ENCODE results near the gene SESTD1. TPM values are rescaled to one million over a fixed set of nuclear protein-coding genes. Genes with fewer than 3 reads are reported as not detected.
A peak's percentile ranks its signal among the peaks of the same experiment; 100 is the strongest.

The SESTD1 gene
- total and polyA plus RNA-seq, 2 of the 13 experiments (the other 11 are each of a cell fraction or from before 2014, with no cell fraction given): 74.4 to 101 TPM

DNA sequence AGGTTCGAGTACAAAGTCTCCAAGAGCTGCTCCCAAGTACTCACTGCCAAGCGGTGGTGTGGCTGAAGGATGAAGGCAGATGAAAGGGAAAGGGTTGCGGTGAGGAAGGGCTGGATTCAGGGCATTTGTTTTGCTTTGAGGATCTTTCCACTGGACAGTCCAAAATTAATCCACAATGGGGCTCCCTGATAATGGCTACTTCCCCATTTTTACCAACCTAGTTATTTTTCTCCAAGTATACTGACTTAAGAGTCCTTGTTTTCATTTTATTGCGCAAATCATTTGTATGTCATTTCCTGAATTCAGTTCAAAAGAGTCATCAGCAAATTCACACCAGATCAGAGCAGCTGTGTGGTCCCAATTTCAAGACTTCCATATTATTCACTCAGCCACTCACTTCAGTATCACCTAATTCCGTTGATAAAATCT, 464 bp upstream of the SESTD1 start (continued):
- TF ChIP-seq MZF1 (CRISPR knock-in tag; IDR thresholded peaks at IDR 0.05; ENCODE audit: borderline replicate concordance) (no peak), RFX1 (IDR thresholded peaks at IDR 0.05) (no peak), POLR2AphosphoS2 (IDR thresholded peaks at IDR 0.05; ENCODE audit: low read depth, low read length) (no peak), NRL (CRISPR knock-in tag; IDR thresholded peaks at IDR 0.05; ENCODE audit: borderline replicate concordance) (no peak), MEIS2 (CRISPR knock-in tag; IDR thresholded peaks at IDR 0.05) (no peak), CEBPB (IDR thresholded peaks at IDR 0.05; ENCODE audit: borderline replicate concordance, low read depth, low read length) (peak; percentile 52; the same call in 1 of the 2 replicates), KDM4B (CRISPR knock-in tag; IDR thresholded peaks at IDR 0.05) (no peak), CCAR2 (optimal IDR thresholded peaks at IDR 0.05; ENCODE audit: low read depth, low read length) (no peak), PRMT3 (CRISPR knock-in tag; IDR thresholded peaks at IDR 0.05; ENCODE audit: borderline replicate concordance, low read depth) (no peak), ZNF230 (CRISPR knock-in tag; IDR thresholded peaks at IDR 0.05) (no peak), SAP130 (CRISPR knock-in tag; IDR thresholded peaks at IDR 0.05; ENCODE audit: low read depth) (no peak), ADNP (CRISPR knock-in tag; IDR thresholded peaks at IDR 0.05) (no peak), MEIS1 (CRISPR knock-in tag; IDR thresholded peaks at IDR 0.05; ENCODE audit: borderline replicate concordance) (no peak), ZNF30 (CRISPR knock-in tag; IDR thresholded peaks at IDR 0.05) (no peak), CHCHD3 (CRISPR knock-in tag; IDR thresholded peaks at IDR 0.05) (no peak), RBFOX2 (IDR thresholded peaks at IDR 0.05; ENCODE audit: low read depth, low read length) (no peak), CAMTA2 (CRISPR knock-in tag; IDR thresholded peaks at IDR 0.05; ENCODE audit: borderline replicate concordance) (no peak), NFIB (CRISPR knock-in tag; IDR thresholded peaks at IDR 0.05; ENCODE audit: borderline replicate concordance) (no peak), HNF4A (CRISPR knock-in tag; IDR thresholded peaks at IDR 0.05) (peak; percentile 78), POLR2A (IDR thresholded peaks at IDR 0.05; ENCODE audit: insufficient read depth in 1 of 2, low read depth in 2 of 2, low read length in 2 of 2) (no peak), ZBTB7B (CRISPR knock-in tag; IDR thresholded peaks at IDR 0.05) (no peak; the same call in none of the 2 replicates), ZNF251 (CRISPR knock-in tag; IDR thresholded peaks at IDR 0.05) (no peak)
- TF ChIP-seq, protein P1, sequence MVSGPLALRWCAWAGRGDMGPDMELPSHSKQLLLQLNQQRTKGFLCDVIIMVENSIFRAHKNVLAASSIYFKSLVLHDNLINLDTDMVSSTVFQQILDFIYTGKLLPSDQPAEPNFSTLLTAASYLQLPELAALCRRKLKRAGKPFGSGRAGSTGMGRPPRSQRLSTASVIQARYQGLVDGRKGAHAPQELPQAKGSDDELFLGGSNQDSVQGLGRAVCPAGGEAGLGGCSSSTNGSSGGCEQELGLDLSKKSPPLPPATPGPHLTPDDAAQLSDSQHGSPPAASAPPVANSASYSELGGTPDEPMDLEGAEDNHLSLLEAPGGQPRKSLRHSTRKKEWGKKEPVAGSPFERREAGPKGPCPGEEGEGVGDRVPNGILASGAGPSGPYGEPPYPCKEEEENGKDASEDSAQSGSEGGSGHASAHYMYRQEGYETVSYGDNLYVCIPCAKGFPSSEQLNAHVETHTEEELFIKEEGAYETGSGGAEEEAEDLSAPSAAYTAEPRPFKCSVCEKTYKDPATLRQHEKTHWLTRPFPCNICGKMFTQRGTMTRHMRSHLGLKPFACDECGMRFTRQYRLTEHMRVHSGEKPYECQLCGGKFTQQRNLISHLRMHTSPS (CRISPR knock-in tag; IDR thresholded peaks at IDR 0.05; ENCODE audit: low read depth): no peak
- TF ChIP-seq, protein P2, sequence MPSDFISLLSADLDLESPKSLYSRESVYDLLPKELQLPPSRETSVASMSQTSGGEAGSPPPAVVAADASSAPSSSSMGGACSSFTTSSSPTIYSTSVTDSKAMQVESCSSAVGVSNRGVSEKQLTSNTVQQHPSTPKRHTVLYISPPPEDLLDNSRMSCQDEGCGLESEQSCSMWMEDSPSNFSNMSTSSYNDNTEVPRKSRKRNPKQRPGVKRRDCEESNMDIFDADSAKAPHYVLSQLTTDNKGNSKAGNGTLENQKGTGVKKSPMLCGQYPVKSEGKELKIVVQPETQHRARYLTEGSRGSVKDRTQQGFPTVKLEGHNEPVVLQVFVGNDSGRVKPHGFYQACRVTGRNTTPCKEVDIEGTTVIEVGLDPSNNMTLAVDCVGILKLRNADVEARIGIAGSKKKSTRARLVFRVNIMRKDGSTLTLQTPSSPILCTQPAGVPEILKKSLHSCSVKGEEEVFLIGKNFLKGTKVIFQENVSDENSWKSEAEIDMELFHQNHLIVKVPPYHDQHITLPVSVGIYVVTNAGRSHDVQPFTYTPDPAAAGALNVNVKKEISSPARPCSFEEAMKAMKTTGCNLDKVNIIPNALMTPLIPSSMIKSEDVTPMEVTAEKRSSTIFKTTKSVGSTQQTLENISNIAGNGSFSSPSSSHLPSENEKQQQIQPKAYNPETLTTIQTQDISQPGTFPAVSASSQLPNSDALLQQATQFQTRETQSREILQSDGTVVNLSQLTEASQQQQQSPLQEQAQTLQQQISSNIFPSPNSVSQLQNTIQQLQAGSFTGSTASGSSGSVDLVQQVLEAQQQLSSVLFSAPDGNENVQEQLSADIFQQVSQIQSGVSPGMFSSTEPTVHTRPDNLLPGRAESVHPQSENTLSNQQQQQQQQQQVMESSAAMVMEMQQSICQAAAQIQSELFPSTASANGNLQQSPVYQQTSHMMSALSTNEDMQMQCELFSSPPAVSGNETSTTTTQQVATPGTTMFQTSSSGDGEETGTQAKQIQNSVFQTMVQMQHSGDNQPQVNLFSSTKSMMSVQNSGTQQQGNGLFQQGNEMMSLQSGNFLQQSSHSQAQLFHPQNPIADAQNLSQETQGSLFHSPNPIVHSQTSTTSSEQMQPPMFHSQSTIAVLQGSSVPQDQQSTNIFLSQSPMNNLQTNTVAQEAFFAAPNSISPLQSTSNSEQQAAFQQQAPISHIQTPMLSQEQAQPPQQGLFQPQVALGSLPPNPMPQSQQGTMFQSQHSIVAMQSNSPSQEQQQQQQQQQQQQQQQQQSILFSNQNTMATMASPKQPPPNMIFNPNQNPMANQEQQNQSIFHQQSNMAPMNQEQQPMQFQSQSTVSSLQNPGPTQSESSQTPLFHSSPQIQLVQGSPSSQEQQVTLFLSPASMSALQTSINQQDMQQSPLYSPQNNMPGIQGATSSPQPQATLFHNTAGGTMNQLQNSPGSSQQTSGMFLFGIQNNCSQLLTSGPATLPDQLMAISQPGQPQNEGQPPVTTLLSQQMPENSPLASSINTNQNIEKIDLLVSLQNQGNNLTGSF (CRISPR knock-in tag; IDR thresholded peaks at IDR 0.05): no peak
- TF ChIP-seq, protein P3, sequence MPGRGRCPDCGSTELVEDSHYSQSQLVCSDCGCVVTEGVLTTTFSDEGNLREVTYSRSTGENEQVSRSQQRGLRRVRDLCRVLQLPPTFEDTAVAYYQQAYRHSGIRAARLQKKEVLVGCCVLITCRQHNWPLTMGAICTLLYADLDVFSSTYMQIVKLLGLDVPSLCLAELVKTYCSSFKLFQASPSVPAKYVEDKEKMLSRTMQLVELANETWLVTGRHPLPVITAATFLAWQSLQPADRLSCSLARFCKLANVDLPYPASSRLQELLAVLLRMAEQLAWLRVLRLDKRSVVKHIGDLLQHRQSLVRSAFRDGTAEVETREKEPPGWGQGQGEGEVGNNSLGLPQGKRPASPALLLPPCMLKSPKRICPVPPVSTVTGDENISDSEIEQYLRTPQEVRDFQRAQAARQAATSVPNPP (CRISPR knock-in tag; IDR thresholded peaks at IDR 0.05): peak; percentile 70; the same call in 1 of the 2 replicates

All from HepG2 (cell line).